Middle frontal gyrus (tissue), 1 donor: Measurements from ENCODE around the gene PROX1.

ENCODE experiments used
- DNase-seq: peaks from one replicate; pipeline ENCODE4 v3.0.0-alpha.2; 2015; ENCODE audit warnings: low spot score; ENCODE audit errors: extremely low spot score

PROX1 gene, protein sequence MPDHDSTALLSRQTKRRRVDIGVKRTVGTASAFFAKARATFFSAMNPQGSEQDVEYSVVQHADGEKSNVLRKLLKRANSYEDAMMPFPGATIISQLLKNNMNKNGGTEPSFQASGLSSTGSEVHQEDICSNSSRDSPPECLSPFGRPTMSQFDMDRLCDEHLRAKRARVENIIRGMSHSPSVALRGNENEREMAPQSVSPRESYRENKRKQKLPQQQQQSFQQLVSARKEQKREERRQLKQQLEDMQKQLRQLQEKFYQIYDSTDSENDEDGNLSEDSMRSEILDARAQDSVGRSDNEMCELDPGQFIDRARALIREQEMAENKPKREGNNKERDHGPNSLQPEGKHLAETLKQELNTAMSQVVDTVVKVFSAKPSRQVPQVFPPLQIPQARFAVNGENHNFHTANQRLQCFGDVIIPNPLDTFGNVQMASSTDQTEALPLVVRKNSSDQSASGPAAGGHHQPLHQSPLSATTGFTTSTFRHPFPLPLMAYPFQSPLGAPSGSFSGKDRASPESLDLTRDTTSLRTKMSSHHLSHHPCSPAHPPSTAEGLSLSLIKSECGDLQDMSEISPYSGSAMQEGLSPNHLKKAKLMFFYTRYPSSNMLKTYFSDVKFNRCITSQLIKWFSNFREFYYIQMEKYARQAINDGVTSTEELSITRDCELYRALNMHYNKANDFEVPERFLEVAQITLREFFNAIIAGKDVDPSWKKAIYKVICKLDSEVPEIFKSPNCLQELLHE

DNA sequence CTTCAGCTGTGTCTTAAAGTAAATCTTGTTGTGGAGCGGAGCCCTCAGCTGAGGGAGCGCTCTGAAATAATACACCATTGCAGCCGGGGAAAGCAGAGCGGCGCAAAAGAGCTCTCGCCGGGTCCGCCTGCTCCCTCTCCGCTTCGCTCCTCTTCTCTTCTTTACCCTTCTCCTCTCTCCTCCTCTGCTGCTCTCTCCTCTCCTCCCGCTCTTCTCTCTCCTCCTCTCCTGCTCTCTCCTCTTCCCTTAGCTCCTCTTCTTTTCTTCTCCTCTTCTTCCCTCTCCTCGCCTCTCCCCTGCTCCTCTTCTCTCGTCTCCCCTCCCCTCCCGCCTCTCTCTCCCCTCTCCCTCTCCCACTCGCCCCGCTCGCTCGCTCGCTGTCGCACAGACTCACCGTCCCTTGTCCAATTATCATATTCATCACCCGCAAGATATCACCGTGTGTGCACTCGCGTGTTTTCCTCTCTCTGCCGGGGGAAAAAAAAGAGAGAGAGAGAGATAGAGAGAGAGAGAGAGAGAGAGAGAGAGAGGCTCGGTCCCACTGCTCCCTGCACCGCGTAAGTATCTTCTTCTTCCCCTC, at the start of gene PROX1:
PROX1 (plus strand) TSS at position 47 of the 580 bp plus-strand sequence. CDS start 8,563 bp downstream, outside the sequence.
- no peak for DNase-seq

DNA sequence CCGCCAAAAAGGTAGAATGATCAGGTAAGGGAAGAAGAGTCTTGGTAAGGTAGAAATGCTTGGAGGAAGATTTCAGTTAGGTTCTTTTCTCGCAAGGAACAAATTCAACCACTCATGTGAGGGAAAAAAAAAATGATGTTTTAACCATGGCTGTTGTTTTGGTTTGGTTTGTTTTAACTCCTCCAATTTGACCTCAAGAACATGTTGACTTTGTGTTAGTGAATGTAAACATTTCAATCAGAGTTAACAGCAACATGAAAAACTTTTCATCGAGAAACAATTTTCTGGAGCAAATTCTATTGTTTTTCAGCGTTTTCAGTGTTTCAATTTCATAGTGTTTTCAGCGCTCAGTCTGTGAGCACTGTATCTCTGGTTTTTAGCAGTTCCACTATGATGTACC, 49.0 kb upstream of the PROX1 start:
- no peak for DNase-seq

DNA sequence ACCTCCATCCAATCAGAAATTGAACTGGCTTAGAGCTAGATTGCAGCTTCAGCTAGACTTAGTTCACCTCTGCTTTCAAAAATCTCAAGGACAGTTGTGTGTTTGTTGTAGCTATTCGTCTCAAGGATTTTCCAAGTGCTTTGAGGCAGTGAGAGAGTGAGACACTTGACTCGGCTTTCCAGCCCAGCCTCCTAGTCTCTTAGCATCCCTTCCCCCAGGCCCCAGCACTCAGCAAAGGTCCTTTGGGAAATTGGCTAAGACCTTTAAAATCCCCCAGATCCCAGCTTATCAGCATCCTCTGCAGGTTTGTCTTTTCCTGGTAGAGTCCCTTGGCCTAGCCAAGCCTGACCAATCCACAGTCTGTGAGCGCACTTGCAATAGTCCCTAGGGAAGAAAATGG, 47.9 kb upstream of the PROX1 start:
- no peak for DNase-seq

DNA sequence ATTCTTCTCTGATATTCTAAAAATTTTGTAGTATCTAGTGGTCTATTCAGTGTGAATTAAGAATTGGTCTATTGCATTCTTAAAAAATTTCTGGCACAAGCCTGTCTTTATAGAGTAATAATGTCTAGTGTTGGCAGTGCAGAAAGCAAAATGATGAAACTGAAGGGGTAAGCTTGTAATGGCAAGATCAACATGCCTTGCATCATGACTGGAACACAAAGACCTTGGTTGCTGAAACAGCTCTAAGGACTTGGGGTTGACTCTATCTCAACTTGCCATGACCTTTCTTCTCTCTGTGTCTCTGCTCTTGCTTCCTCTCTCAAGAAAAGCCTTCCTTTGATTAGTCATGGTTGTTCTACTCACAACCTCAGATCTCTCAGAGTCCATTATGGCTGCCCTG, 46.8 kb upstream of the PROX1 start:
- DNase-seq, result no peak

DNA sequence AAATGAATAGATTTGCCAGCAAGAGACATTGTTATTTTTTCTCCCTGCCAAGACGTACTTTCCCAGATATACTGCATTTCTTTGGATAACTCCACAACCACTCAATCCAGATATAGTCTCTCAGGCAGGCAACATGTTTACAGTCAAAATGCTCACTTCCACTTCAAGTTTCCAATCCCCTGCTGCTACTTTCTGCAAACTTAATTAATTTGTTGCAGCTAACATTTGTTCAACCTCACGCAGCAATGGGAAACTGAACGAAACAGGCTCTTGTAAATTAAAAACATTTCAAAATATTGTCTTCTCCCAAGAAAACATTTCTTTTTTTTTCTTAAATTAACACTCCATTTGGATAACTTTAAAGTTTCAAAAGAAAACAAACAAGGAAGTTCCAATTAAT, 45.7 kb upstream of the PROX1 start:
- DNase-seq, result no peak

DNA sequence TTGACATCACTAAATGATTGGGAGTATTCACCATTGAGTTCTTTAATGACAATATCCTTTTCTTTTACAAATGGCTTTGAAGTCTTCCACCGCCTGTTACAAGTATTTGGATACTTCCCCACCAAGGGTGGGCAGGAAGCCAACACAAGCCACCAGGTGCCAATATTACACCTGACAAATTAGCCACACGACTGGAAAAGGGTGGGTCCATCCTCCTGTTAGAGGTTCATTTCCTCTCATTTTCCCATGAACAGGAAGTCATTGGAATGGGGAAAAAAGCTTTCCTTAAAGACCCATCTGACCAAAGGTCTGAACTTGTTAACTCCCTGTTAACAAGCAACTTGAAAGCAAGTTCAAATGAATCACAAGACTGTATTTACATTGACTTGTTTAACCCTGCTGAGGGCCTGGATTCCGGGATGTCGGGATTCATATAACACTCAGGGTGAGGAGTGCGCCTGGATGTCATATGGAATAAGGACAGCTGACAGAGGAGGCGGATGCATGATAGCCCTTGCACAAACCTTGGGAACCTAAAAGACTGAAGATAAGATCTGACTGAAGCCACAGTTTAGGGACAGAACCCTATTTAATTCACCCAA, 40.5 kb upstream of the PROX1 start:
- no peak for DNase-seq

DNA sequence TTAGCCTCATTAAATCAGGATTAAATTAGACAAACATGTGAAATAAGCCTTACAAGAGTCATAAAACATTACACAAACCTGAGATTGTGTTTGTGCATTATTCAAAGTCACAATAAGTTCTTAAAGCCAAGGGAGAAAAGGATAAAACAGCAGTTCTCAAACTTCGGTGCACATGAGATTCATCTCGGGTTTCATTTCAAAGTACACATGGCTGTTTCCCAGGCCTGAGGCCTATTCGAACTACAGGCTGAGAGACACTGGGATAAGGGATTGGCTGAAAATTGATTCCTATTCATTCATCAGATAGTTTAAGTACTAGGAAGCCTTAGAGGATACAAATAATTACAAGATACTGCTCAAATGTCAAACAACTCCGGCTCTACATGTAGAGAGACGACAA, 35.9 kb upstream of the PROX1 start:
- DNase-seq, result no peak

DNA sequence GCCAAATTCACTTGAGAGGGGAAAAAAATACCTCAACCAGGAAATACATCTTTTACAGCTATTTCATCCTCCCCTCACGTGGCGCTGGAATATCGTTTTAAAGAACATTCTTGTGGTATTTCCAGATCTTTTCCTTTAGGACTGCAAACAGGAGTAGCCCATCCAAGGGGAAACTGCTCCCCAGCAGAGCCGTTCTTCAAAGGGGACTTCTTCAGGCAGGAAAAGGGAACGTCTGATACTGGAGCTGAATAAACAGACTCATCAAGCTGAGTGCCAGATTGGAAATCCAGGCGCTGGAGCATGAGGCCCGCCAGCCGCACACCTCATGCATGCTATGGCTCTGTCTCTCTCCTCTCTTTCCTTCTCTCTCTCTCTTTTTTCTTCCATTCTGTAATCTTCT, 34.0 kb upstream of the PROX1 start:
- no peak for DNase-seq

DNA sequence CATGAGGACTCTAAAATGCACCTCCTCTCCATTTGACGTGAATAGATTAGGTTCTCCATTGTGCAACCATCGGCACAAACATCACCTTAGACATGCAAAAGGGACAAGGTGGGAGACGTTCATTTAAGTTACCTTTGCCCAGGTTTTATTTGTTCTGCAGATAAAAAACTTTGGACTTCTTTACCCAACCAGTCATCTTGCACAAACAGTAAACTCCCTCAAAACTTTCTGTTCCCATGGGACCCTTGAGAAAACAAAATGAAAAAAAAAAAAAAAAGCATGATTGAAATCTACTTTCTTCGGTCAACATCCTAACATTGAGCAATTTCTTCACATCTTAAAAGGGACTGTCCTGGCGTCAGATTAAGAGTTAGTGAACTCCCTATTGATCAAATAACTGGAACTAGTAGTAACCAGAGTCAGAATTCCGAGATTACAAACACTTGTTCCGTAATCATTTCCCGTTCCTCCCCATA, 31.4 kb upstream of the PROX1 start:
- DNase-seq, result no peak

DNA sequence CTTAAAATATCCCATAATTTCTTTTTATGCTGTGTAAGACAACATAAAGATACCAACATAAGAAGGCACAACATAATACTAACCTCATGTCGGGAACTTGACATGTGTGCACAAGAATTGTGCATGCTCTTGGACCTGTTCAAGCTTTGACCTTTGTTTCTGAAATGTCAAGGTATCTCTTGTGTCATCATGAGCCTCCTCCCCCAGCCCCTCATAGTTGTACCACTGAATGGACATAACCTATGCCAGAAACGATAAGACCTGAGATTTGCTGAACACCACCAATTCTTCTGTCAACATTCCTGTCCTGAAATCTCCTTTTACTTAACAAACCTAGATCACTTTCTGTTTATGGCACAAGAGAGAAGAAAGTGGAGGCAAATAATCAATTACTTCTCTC, 29.4 kb upstream of the PROX1 start:
- DNase-seq, result no peak

DNA sequence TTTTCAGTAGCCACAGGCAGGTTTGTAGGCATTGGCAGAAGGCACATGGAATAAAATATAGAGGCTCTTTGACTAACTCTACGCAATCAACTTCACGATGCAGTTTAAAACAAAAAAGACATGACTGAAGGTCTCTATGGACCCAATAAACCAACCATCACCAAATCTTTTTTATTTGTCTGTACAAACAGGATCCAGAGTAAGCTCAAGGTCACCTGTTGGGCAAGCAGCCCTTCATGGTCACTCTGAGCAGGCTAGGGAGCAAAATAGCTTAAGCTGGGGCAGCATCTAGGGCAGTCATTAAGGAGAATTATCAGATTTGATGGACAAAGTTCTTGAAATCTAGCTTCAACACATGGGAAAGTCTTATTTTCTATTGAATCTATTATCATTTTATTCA, 26.8 kb upstream of the PROX1 start:
- no peak for DNase-seq

DNA sequence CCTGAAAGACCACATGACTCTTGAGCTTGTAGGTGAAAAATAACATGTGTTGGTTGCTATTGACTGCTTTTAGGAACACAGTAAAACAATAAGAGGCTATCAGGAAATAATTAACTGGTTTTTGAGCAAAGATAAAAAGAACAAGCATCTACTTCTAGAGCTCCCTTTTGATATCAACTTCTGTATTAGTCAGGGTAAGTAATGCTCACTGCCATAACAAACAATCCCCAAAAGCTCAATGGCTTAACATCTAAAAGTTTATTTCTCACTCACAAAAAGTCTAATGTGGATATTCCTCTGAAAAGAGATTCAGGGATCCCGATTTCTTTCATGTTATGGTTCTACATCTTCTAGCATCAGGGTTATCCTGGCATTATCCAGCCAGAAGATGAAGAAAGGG, 25.3 kb upstream of the PROX1 start:
- no peak for DNase-seq

DNA sequence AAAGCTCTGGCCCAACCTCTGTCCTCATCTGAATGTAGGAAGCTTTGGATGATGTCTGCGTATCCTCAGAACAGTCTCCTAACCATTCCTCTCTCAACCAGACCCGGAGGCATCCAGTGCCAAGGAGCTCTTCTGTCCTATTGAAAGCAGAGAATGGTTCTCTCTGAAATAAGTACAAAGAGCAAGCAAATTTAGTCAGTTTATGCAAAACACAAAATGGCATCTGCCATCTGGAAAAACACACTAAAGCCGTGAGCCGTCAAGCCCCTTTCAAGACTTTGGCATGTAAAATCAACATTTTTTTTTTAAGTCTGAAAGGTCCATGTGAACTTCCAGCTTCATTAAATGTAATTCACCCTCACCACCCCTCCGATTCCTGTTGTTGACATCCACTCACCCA, 21.7 kb upstream of the PROX1 start:
- no peak for DNase-seq

DNA sequence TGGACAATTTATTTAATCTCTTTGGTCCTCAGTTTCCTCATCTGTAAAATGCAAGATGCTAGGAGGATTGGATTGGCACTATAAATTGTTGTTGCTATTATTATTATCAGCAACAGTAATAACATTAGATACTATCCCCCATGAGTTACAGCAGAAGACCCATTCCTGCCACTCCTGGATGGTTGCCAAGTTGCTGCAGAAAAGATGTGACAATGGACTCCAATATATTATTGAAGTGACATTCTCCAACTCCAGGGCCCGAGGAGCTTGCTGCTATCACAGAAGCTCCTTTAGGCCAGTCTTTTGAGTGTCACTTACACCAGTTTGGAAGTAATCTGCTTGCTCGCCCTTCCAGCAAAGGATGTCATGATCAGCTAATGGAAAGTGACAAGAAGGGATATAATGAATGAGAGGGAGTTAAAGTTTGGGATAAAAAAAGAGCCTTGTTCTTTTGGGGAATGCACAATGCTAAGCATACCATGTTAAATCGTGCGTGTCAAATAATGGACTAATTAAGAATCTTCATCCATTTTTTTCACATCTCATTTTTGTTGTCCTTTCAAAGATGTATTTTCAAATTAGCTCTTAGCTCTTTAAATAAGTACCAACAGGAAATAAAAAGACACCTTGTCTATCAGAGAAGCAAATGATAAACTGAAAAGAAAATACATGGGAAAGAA, 19.5 kb upstream of the PROX1 start:
- no peak for DNase-seq

DNA sequence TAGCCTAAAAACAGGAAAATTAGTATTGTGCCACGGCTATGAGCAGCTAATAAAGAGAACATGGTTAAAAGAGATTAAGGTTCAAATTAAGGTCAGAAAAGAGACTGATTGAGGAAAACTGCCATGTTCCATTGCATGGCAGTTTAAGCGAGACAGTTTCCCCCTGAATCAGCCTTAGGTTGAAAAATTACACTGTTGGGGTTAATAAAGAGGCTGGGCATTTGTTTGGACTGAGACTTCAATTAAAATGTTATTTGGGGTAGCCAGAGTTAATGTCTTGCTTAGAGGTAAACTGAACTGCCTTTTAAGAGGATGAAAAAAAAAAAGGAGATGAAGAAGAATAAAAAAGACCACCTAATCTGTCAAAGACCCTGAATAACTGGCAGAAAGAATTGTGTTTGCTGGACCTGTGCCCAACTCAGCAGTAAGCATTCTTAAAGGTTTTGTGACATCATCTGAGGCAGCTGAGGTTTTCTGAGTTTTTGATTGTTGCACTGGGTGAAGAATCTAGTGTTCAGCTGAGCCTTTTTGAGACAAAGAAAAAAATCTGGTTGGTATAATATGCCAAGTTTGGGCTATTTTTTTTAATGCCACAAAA, 17.7 kb upstream of the PROX1 start:
- no peak for DNase-seq

DNA sequence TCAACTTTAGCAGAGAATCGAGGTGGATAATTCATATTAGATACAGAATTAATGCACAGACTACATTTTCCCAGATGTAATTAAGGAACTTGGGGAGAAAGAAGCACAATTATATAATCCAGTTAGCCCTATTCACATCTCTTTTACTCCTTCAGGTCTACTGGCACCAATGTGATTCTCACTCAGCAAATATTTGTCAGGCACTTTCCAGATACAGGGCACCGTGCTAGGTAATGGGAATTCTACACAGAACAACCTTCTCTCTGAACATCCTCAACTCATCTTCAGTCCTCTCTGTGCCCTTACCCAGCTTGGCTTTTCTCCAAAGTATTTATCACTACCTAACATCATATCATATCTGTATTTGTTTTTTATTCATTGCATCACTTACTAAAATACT, 15.6 kb upstream of the PROX1 start:
- no peak for DNase-seq

DNA sequence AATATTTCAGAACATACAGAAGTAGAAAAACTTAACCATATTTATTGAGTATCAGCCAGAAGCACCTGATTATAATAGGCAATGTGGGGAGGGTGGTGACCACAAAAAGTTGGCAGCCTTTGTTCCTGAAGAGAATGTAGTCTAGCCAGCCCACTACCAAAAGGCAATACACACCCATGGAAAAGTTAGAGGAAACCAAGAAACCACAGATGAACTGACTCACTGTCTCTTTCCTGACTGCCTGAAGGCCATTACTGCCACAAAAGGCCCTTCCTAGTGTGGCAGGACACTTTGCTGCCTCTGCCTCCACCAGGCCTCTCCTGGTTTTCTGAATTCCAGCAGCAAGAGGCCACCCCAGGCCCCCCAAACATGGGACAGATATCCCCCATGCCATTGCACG, 14.6 kb upstream of the PROX1 start:
- DNase-seq, result no peak

DNA sequence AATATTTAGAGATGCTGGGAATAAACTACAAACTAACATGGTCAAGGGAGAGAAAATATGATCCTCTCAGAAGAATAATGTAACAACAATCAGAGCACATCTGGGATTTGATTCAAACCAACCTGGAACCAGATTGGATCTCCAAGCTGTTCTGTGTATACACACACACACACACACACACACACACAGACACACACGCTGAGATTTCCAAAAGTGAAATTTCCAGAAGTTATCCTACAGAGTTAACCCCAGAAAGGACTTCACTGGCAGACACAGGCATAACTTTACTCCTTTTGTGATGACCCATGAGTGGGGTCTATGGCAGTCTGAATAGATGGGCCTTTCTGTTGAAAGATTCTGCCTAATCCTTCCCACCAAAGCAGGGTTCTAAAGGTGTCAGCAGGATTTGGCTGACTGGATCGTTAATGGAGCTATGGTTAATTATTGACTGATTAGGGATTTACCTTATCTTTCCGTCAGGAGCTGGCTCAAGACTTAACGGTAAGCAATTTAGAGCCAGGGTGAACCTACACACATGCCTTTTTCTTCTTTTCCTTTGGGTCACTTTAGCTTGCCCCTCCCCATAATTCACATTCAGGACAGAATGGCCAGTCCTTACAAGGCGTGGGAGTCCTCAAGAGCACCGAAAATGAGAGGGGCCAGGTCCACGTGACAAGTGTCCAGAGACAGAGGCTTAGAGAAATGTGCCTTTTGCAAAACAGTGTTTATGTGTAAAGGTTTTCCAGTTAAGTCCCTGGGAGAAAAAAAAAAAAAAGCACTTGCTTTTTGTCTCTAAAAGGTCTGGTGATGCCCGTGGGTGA, 10.9 kb upstream of the PROX1 start:
- DNase-seq, result no peak

DNA sequence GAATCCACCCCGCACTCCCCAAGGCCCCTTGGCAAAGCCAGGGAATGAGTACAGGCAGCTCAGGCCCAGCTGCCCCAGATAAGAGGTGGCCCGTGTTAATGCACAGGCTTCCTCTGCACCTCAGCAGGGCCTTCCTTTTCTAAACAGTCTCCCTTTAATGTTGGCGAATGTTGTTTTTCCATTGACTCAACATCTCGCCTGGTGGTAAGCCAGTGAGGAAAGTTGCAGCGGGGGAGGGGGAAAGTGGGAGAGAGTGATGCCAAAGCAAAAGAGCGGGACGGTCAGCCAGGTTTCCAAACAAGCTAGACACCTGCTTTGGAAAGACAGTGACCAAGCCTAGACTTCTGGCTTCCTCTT, 10.3 kb upstream of the PROX1 start:
- no peak for DNase-seq

DNA sequence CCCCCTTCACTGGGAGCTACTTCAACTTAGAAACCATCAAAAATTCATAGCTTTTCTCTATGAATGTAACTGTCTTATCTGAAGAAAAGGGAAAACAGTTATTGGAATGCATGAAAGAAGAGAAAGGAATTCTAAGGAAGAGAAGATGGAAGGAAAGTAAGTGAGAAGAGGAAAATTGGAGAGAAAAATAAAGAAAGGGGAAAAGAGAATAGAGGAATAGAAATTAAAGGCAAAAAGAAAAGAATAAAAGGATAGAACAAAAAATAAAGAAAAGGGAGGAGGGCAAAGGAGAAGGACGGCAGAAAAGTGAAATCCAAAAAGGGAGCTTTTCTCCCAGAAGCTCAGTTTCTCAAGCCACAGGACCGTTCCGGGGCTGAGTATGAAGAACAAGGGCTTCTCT, 9.9 kb upstream of the PROX1 start:
- DNase-seq, result no peak
